Stimulated activated CD4-positive, alpha-beta T cell treated with anti-CD3 and anti-CD28 coated beads, Interleukin-2, amount 100 ng/mL, for 4 hours (primary cell): ENCODE data around the gene STRA6.
"Not testable (repeated sequence)": the region's sequence is repeated elsewhere in the genome, so short reads cannot be mapped to it uniquely, and the experiment has no call there.

Experiments
- DNase-seq: peaks from one replicate; pipeline ENCODE4 v3.0.0-alpha.2; 2020; ENCODE audit warnings: low read depth

The STRA6 gene

GRCh38 chr15:74160390-74160789 lies 42.2 kb downstream of the STRA6 start:
- not testable (repeated sequence) for DNase-seq

GRCh38 chr15:74159773-74160172 lies 42.8 kb downstream of the STRA6 start:
- no peak for DNase-seq

- no peak for DNase-seq
Observed at GRCh38 chr15:74158855-74159650, 43.5 kb downstream of the STRA6 start.

- DNase-seq: no peak
Observed at GRCh38 chr15:74157868-74158827, 44.4 kb downstream of the STRA6 start.

- no peak for DNase-seq
Observed at GRCh38 chr15:74156678-74157411, 45.7 kb downstream of the STRA6 start.

GRCh38 chr15:74155766-74156417 lies 46.7 kb downstream of the STRA6 start:
- no peak for DNase-seq

GRCh38 chr15:74147051-74147450 lies 55.5 kb downstream of the STRA6 start:
- DNase-seq: no peak

- no peak for DNase-seq
Observed at GRCh38 chr15:74146277-74146800, 56.2 kb downstream of the STRA6 start.

GRCh38 chr15:74144153-74144775 lies 58.3 kb downstream of the STRA6 start:
- no peak for DNase-seq

DNA sequence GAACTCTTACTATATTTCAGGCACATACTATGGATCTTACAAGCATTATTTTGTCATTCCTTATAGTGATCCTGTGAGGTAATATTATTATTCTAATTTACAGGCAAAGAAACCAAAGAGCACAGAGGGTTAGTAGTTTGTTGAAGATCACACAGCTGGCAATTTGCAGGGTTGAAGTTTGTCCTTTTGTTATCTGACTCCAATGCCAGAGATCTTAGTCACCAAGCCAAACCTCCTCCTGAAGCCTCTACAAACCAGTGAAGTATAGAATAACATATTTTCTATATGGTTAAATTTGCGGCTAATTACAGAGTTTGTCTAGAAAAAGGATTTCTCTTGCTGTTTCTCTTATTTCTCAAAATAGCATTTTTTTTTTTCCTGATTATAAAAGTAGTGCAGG lies 61.0 kb downstream of the STRA6 start:
- DNase-seq: no peak

GRCh38 chr15:74138642-74139041 lies 63.9 kb downstream of the STRA6 start:
- no peak for DNase-seq

- DNase-seq: no peak
Observed at GRCh38 chr15:74137537-74137894, 65.1 kb downstream of the STRA6 start.

- DNase-seq: no peak
Observed at GRCh38 chr15:74136814-74137536, 65.6 kb downstream of the STRA6 start.

- DNase-seq: no peak
Observed at GRCh38 chr15:74136540-74136813, 66.1 kb downstream of the STRA6 start.

GRCh38 chr15:74135041-74135565 lies 67.5 kb downstream of the STRA6 start:
- no peak for DNase-seq

- DNase-seq: no peak
Observed at GRCh38 chr15:74134387-74135027, 68.1 kb downstream of the STRA6 start.

DNA sequence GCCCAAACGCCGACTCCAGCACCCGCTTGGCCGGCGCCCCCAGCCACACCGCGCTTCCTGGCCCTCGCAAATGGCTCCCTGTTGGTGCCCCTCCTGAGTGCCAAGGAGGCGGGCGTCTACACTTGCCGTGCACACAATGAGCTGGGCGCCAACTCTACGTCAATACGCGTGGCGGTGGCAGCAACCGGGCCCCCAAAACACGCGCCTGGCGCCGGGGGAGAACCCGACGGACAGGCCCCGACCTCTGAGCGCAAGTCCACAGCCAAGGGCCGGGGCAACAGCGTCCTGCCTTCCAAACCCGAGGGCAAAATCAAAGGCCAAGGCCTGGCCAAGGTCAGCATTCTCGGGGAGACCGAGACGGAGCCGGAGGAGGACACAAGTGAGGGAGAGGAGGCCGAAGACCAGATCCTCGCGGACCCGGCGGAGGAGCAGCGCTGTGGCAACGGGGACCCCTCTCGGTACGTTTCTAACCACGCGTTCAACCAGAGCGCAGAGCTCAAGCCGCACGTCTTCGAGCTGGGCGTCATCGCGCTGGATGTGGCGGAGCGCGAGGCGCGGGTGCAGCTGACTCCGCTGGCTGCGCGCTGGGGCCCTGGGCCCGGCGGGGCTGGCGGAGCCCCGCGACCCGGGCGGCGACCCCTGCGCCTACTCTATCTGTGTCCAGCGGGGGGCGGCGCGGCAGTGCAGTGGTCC lies 68.7 kb downstream of the STRA6 start:
- no peak for DNase-seq

GRCh38 chr15:74132681-74133651 lies 69.6 kb downstream of the STRA6 start:
- no peak for DNase-seq
